Stimulated activated naive CD4-positive, alpha-beta T cell (primary cell): ENCODE data around the gene CNTN1.

Experiments
- DNase-seq, 6 experiments: peaks; one replicate each; lab custom pipeline; 2025; lab: John Stamatoyannopoulos, UW

Gene CNTN1

GRCh38 chr12:41108032-41108431 is 415.8 kb downstream of the CNTN1 start:
- DNase-seq, result no peak

- DNase-seq, result no peak
Observed at GRCh38 chr12:41112903-41113302, 420.7 kb downstream of the CNTN1 start.

- DNase-seq, result no peak
Observed at GRCh38 chr12:41120211-41120610, 428.0 kb downstream of the CNTN1 start.

- no peak for DNase-seq
Observed at GRCh38 chr12:41121374-41121773, 429.1 kb downstream of the CNTN1 start.
